ENCODE data around the gene HIPK3. TPM values are rescaled to one million over a fixed set of nuclear protein-coding genes. Genes with fewer than 3 reads are reported as not detected.

Gene HIPK3
- total RNA-seq, 2 donors from 2014 or later, result 31.6 to 33.2 TPM

GRCh38 chr11:33310720-33311500, 53.7 kb downstream of the HIPK3 start:
- Mint-ChIP-seq H3K27me3 (ENCODE audit: insufficient read depth) (no peaks in the 10 kb centered on the region), H3K36me3 (ENCODE audit: low read depth) (peaks cover 1% of the 10 kb centered on the region), H3K9me3 (no peaks in the 10 kb centered on the region), H3K4me1 (no peaks in the 10 kb centered on the region), H3K27ac (peak overlapping the region; percentile 55), H3K4me3 (no peak overlapping the region)
- Histone ChIP-seq H3K9ac (ENCODE audit: extremely low read depth, low read length, poor library complexity, severe bottlenecking) (no peak overlapping the region), H3K27me3 (ENCODE audit: control insufficient read depth, insufficient read depth, low read length, poor library complexity, severe bottlenecking) (no peaks in the 10 kb centered on the region), H3K36me3 (ENCODE audit: control insufficient read depth, insufficient read depth, low read length) (no peaks in the 10 kb centered on the region), H3K4me3 (ENCODE audit: low read length) (no peak overlapping the region), H3K27ac (ENCODE audit: low read depth, low read length) (no peak overlapping the region), H3K9me3 (ENCODE audit: control insufficient read depth, low read length) (no peaks in the 10 kb centered on the region), H3K4me1 (ENCODE audit: control insufficient read depth, insufficient read depth, low read length) (no peaks in the 10 kb centered on the region)
- 89 to 93% methylated on average over 6 to 9 of the region's 9 CpGs for WGBS, 2 experiments (ENCODE audit: insufficient coverage in 1 of 2, insufficient read length in 1 of 2)
- DNase-seq, result no peak
- TF ChIP-seq, protein P1, sequence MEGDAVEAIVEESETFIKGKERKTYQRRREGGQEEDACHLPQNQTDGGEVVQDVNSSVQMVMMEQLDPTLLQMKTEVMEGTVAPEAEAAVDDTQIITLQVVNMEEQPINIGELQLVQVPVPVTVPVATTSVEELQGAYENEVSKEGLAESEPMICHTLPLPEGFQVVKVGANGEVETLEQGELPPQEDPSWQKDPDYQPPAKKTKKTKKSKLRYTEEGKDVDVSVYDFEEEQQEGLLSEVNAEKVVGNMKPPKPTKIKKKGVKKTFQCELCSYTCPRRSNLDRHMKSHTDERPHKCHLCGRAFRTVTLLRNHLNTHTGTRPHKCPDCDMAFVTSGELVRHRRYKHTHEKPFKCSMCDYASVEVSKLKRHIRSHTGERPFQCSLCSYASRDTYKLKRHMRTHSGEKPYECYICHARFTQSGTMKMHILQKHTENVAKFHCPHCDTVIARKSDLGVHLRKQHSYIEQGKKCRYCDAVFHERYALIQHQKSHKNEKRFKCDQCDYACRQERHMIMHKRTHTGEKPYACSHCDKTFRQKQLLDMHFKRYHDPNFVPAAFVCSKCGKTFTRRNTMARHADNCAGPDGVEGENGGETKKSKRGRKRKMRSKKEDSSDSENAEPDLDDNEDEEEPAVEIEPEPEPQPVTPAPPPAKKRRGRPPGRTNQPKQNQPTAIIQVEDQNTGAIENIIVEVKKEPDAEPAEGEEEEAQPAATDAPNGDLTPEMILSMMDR (conservative IDR thresholded peaks at IDR 0.05), result no peak

DNA sequence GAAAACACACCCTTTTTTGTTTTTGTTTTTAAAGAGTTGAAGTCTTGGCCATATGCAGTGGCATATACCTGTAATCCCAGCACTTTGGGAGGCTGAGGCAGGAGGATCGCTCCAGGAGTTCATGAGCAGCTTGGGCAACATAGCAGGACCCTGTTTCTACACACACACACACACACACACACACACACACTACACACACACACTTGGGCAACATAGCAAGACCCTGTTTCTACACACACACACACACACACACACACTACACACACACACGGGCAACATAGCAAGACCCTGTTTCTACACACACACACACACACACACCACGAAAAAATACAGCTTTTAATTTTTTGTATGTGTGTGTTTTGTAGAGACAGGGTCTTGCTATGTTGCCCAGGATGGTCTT, 54.5 kb downstream of the HIPK3 start:
- 86% methylated on average over 1 of the region's 3 CpGs; no CpG with 5 or more reads in 1 of the 2 experiments for WGBS, 2 experiments (ENCODE audit: insufficient coverage in 1 of 2, insufficient read length in 1 of 2)
- H3K4me3 Mint-ChIP-seq, result no peak overlapping the region

GRCh38 chr11:33315822-33316221, 58.6 kb downstream of the HIPK3 start:
- WGBS, 2 experiments (ENCODE audit: insufficient coverage in 1 of 2, insufficient read length in 1 of 2), result 83% methylated on average over 1 of the region's 3 CpGs; no CpG with 5 or more reads in 1 of the 2 experiments
- TF ChIP-seq, protein P1 (conservative IDR thresholded peaks at IDR 0.05), result no peak
- H3K36me3 Mint-ChIP-seq (ENCODE audit: low read depth), result no peaks in the 10 kb centered on the region
- no peaks in the 10 kb centered on the region for H3K27me3 Mint-ChIP-seq (ENCODE audit: insufficient read depth)
- H3K4me1 Mint-ChIP-seq, result no peaks in the 10 kb centered on the region
- H3K9me3 Mint-ChIP-seq, result no peaks in the 10 kb centered on the region
- peaks cover 2% of the 10 kb centered on the region for H3K4me1 ChIP-seq (ENCODE audit: control insufficient read depth, insufficient read depth, low read length)
- H3K9me3 ChIP-seq (ENCODE audit: control insufficient read depth, low read length), result no peaks in the 10 kb centered on the region
- H3K27ac ChIP-seq (ENCODE audit: low read depth, low read length), result no peak overlapping the region
- no peak overlapping the region for H3K9ac ChIP-seq (ENCODE audit: extremely low read depth, low read length, poor library complexity, severe bottlenecking)
- no peak for DNase-seq
- H3K27ac Mint-ChIP-seq, result no peak overlapping the region
- H3K27me3 ChIP-seq (ENCODE audit: control insufficient read depth, insufficient read depth, low read length, poor library complexity, severe bottlenecking), result no peaks in the 10 kb centered on the region
- H3K4me3 ChIP-seq (ENCODE audit: low read length), result no peak overlapping the region
- H3K4me3 Mint-ChIP-seq, result no peak overlapping the region
- H3K36me3 ChIP-seq (ENCODE audit: control insufficient read depth, insufficient read depth, low read length), result no peaks in the 10 kb centered on the region

More for the DNA sequence above, 54.5 kb downstream of the HIPK3 start:
- H3K4me1 Mint-ChIP-seq, result no peaks in the 10 kb centered on the region
- peaks cover under 1% of the 10 kb centered on the region for H3K36me3 Mint-ChIP-seq (ENCODE audit: low read depth)
- DNase-seq, result no peak
- H3K27ac Mint-ChIP-seq, result no peak overlapping the region
- H3K9me3 Mint-ChIP-seq, result no peaks in the 10 kb centered on the region
- no peak overlapping the region for H3K27ac ChIP-seq (ENCODE audit: low read depth, low read length)
- no peaks in the 10 kb centered on the region for H3K27me3 Mint-ChIP-seq (ENCODE audit: insufficient read depth)
- H3K9me3 ChIP-seq (ENCODE audit: control insufficient read depth, low read length), result no peaks in the 10 kb centered on the region
- H3K36me3 ChIP-seq (ENCODE audit: control insufficient read depth, insufficient read depth, low read length), result no peaks in the 10 kb centered on the region
- TF ChIP-seq, protein P1 (conservative IDR thresholded peaks at IDR 0.05), result no peak
- H3K9ac ChIP-seq (ENCODE audit: extremely low read depth, low read length, poor library complexity, severe bottlenecking), result no peak overlapping the region
- no peaks in the 10 kb centered on the region for H3K4me1 ChIP-seq (ENCODE audit: control insufficient read depth, insufficient read depth, low read length)
- H3K27me3 ChIP-seq (ENCODE audit: control insufficient read depth, insufficient read depth, low read length, poor library complexity, severe bottlenecking), result no peaks in the 10 kb centered on the region
- H3K4me3 ChIP-seq (ENCODE audit: low read length), result no peak overlapping the region
